NCI-H1048 (cell line): ENCODE measurements around the gene SH3D19.
"Not testable (repeated sequence)": the region's sequence is repeated elsewhere in the genome, so short reads cannot be mapped to it uniquely, and the experiment has no call there.

Source experiments
- DNase-seq: peaks from one replicate; lab custom pipeline; 2025; lab: John Stamatoyannopoulos, UW

Gene SH3D19

DNA sequence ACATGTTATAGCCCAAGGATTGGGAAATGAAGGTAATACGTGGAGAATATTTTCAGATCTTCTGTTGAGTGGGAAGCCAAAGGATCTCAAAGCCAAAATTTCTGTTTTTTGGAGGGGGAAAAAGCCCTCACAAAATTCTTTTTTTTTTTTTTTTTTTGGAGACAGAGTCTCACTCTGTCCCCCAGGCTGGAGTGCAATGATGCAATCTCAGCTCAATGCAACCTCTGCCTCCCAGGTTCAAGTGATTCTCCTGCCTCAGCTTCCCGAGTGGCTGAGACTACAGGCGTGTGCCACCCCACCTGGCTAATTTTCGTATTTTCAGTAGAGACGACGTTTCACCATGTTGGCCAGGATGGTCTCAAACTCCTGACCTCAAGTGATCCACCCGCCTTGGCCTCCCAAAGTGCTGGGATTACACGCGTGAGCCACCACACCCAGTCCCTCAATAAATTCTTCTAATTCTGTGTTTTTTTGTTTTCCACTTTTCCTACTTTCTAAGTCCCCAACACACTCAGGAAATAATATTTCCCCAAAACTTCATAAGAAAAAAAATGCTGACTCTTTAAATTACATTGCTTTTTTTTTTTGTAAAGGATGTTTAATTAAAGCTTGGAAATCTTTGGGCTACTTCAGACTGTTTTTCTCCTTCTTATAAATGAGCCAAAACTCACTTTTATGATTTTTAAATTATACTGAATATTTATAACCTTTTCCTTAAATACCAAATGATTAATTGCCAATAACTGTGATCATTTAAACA, 174.4 kb downstream of the SH3D19 start:
- no peak for DNase-seq

- DNase-seq, result no peak
These were observed 177.1 kb downstream of the SH3D19 start for GRCh38 chr4:151148261-151148660.

GRCh38 chr4:151147000-151147399, 178.4 kb downstream of the SH3D19 start:
- no peak for DNase-seq

DNA sequence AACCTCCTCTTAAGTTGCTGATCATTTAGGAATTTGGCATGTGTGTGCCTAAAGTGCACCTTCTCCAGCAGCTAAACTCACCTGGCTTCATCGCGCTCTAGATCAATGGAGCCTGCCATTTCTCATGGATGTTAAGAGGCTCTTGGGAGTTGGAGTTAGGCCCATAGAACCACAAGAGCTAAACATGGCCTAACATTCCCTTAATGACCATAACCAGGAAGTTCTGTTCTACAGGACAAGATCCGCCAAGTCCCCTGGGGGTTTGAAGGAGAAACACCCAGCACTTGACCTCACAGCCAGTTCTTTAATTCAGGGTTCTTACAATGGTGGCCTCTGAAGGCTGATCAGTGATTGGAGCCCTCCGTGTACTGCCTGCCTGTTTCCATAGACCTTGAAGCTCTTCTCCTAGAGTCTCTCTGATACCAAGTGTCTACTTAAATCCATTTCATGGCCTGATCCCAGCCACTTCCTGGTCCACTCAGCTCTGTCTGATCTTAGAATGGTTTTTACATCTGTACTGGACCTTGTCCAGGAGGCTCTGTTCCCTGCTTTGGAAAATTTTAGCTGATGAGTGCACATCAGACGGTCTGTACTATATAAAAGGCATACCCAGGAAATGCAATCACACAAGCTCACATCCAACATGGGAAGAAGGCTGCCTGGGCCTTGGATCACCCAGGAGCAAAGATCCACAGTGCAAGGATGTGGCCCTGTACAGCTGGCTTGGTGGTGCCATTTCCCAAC, 180.9 kb downstream of the SH3D19 start:
- no peak for DNase-seq

GRCh38 chr4:151143811-151144210, 181.6 kb downstream of the SH3D19 start:
- DNase-seq, result no peak

DNA sequence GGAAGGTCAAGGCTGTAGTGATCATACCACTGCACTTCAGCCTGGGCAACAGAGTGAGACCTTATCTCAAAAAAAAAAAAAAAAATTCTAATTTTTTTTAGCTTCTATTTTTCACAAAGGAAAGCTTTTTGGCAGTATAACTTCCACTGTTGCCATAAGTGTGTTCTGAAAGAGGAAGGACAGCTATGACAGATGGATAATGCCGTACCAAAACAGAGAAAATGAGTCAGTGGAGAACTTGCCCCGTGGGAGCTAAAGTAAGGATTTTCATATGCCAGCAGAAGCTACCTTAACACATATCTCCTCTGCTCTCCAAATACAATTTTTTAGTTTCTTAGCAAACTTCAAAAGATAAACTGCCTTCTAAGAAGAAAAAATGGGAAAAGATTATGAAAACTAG, 182.2 kb downstream of the SH3D19 start:
- no peak for DNase-seq

- no peak for DNase-seq
These were observed 182.6 kb downstream of the SH3D19 start for GRCh38 chr4:151142758-151143157.

DNA sequence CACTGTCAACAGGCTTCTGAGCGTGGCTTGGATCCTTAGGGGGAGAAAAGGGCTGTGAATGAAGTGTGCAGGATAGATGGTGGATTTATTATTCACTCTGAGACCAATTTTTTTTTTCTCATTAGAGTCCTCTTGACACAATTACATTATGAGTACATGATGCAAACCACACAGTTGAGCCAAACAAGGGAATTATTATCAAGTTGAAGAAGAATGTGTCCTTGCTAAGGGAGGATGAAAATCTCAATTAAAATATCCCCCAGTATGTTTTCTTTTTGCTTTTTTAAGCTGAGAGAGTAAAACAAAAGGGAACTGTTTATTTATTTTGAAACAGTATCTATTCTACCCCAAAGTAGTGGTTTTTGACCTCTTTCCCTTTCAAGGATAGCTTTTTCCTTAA, 185.6 kb downstream of the SH3D19 start:
- no peak for DNase-seq

DNA sequence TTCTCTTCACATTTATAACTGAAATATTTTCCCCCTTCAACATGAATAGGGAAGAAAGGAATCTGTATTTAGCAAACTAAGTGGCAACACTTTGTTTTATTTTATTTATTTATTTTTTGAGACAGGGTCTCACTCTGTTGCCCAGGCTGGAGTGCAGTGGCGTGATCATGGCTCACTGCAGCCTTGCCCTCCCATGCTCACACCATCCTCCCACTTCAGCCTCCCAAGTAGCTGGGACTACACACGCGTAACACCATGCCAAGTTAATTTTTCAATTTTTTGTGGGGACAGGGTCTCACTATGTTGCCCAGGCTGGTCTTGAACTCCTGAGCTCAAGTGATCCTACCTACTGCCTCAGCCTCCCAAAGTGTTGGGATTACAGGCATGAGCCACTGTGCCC, 189.4 kb downstream of the SH3D19 start:
- not testable (repeated sequence) for DNase-seq

- DNase-seq, result no peak
These were observed 192.1 kb downstream of the SH3D19 start for GRCh38 chr4:151133311-151133710.

DNA sequence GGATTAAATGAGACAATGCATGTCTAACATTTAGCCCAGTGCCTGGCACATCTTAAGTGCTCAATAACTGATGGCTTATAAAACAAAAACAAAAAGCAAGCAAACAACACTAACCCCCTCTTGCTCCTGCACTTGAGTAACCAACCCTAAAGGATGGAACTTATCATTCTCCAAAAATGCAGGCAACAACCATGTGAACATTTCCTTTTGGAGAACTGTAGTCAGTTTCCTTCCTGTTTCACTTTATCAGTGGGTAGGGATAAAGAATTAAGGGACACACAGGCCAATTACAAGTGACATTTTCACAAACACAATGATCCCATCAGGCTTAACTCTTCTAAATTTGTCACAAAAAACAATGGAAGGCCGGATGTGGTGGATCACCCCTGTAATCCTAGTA, 195.6 kb downstream of the SH3D19 start:
- DNase-seq, result no peak

DNA sequence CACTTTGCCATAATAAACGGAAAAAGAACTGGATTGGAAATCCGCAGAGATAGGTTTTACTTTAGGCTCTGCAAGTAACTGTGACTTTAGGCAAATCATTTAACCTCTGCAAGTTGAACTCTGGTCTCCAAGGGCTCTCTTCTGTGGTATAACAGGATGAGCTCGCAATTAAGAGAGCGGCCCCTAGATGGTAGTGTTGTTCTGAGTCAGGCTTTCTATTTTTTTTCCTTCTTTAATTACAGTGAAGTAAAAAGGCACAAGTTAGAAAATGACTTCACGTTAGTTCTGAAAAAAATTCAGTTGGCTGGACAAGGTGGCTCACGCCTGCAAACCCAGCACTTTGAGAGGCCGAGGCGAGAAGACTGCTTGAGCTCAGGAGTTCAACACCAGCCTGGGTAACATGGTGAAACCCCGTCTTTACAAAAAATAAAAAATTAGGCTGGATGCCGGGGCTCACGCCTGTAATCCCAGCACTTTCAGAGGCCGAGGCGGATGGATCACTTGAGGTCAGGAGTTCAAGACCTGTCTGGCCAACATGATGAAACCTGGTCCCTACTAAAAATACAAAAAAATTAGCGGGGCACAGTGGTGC, 207.9 kb downstream of the SH3D19 start:
- DNase-seq, result peak; percentile 22

DNA sequence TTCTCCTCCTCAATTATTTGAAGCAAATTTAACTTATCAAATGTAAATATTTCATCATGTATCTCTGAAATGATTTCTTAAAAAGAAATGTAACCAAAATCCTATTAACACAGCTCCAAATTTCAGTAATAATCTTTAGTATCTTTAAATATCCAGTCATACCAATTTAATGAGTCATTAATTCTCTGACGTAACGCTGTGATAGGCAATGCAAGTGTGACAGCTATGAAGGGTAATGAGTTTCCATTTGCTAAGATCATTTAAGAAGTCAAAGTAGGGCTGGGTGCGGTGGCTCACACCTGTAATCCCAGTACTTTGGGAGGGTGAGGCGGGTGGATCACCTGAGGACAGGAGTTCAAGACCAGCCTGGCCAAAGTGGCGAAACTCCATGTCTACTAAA, 210.4 kb downstream of the SH3D19 start:
- no peak for DNase-seq

DNA sequence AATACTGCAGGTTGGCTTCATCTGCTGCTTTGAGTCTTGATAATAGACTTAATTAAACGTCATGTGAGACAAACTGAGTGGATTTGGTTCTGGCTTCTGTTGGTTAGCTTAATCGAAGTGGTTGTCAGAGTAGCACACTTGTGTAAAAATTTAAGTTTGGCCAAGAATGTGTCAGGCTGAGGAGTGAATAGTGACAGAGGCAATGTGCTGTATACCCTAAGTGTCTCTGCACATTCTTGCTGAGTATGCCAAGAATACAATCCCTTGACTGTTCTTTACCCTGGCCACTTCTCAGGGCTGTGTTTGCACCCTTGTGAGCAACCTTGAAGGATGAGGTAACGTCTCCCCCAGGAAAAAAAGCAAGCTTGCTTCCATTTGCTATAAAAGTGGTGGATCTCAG, 211.1 kb downstream of the SH3D19 start:
- no peak for DNase-seq

GRCh38 chr4:151110236-151110635, 215.2 kb downstream of the SH3D19 start:
- no peak for DNase-seq

DNA sequence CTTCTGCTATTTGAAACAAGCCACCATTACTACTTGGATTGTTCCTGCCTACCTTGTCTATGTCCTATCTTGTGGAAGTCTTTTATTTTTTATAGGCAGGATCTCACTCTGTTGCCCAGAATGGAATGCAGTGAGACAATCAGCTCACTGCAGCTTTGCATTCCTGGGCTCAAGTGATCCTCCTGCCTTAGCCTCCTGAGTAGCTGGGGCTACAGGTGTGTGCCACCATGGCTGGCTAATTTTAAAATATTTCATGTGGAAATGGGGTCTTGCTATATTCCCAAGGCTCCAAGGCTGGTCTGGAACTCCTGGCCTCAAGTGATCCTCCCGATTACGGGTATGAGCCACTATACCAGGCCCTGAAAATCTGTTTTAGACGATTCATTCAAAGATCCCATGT, 218.3 kb downstream of the SH3D19 start:
- DNase-seq, result no peak

- DNase-seq, result no peak
These were observed 219.9 kb downstream of the SH3D19 start for GRCh38 chr4:151105454-151106032.

DNA sequence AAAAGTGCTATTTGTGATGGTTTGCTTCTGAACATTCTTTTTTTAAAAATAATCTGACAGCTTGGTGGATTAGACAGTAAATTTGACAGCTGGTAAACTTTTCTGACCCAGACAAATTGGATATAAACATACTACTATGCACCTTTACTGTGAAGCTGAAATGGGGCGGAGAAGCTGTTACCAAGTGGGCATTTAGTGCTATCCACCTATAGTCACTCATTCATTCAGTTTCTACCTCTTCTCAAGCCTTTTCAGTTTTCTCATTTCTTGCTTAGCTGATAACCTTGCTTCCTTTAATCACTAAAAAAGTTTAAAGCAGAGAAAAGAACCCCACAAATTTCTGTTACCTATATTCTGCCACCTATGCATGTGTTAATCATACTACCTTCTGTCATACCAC, 220.8 kb downstream of the SH3D19 start:
- DNase-seq, result no peak

GRCh38 chr4:151103758-151104157, 221.6 kb downstream of the SH3D19 start:
- no peak for DNase-seq

DNA sequence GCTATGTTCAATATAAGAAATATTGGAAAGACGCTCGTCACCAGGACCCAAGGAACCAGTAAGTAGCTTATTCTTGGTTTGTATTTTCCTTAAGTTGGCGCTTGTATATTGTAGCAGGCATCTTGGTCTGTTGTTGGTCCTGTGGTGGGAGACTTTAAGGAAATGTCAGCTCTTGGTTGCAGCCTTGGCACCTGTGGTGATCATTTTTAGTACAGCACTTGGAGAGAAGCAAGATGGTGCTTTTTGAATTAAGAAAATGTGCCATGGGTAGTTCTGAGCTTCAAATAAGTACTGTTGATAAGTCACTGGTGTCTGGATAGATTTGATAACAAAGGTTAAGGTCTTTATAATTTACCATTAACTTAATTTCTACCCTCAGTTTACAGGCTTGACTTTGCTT, 224.9 kb downstream of the SH3D19 start:
- no peak for DNase-seq

DNA sequence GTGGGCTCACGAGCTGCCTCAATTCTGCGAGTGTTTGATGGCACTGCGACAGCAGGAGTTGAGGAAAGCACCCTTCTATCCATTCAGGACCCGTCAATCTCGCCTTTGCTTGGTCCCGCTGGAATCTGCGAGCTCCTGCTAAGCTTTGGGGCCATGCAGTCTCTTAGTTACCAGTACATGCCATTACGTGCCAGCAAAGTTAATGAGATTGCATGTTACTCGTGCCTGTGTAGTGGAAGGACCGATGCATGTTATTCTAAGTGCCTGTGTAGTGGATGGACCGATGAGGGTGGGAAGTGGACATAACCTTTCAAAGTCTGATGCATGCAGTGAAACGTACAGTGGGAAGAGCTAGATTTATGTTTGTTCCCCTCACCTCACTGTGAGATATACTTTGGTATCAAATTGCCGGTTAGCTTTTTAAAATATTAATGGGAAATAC, 225.4 kb downstream of the SH3D19 start:
- no peak for DNase-seq

GRCh38 chr4:151099229-151099975, 226.0 kb downstream of the SH3D19 start, which contains the start of gene RPS3A:
Gene RPS3A, plus strand, starts transcription at chr4:151099628. Its CDS starts 25 bp downstream, at chr4:151099653.
- peak; percentile 87 for DNase-seq
